ENCODE results near the gene CLEC2D. TPM values are rescaled to one million over a fixed set of nuclear protein-coding genes. Genes with fewer than 3 reads are reported as not detected.
A peak's percentile ranks its signal among the peaks of the same experiment; 100 is the strongest.

The CLEC2D gene
- total RNA-seq, 1 donor = 9.4 TPM

GRCh38 chr12:9740106-9740750, 70.7 kb downstream of the CLEC2D start:
- H2AFZ ChIP-seq (ENCODE audit: low read length) = no peak overlapping the region
- H3K27me3 ChIP-seq (ENCODE audit: insufficient read depth, low read length) = no peaks in the 10 kb centered on the region
- no peak overlapping the region for H3K27ac ChIP-seq (ENCODE audit: low read depth, low read length)
- no peaks in the 10 kb centered on the region for H3K9me3 ChIP-seq (ENCODE audit: low read depth, low read length)
- peak; percentile 44 for DNase-seq (ENCODE audit: insufficient read length, low spot score, missing footprints)
- no peaks in the 10 kb centered on the region for H3K36me3 ChIP-seq (ENCODE audit: insufficient read depth, low read length)
- no peaks in the 10 kb centered on the region for H3K79me2 ChIP-seq (ENCODE audit: insufficient read depth, low read length)
- no peaks in the 10 kb centered on the region for H4K20me1 ChIP-seq (ENCODE audit: insufficient read depth, low read length)
- TF ChIP-seq, protein P1, sequence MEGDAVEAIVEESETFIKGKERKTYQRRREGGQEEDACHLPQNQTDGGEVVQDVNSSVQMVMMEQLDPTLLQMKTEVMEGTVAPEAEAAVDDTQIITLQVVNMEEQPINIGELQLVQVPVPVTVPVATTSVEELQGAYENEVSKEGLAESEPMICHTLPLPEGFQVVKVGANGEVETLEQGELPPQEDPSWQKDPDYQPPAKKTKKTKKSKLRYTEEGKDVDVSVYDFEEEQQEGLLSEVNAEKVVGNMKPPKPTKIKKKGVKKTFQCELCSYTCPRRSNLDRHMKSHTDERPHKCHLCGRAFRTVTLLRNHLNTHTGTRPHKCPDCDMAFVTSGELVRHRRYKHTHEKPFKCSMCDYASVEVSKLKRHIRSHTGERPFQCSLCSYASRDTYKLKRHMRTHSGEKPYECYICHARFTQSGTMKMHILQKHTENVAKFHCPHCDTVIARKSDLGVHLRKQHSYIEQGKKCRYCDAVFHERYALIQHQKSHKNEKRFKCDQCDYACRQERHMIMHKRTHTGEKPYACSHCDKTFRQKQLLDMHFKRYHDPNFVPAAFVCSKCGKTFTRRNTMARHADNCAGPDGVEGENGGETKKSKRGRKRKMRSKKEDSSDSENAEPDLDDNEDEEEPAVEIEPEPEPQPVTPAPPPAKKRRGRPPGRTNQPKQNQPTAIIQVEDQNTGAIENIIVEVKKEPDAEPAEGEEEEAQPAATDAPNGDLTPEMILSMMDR (IDR thresholded peaks at IDR 0.05; ENCODE audit: extremely low read depth, low read depth, low read length) = no peak
- H3K4me3 ChIP-seq (ENCODE audit: insufficient read depth, low read length) = no peak overlapping the region
- H3K4me2 ChIP-seq (ENCODE audit: insufficient read depth, low read length) = no peak overlapping the region
- H3K4me1 ChIP-seq (ENCODE audit: insufficient read depth, low read length) = no peaks in the 10 kb centered on the region

DNA sequence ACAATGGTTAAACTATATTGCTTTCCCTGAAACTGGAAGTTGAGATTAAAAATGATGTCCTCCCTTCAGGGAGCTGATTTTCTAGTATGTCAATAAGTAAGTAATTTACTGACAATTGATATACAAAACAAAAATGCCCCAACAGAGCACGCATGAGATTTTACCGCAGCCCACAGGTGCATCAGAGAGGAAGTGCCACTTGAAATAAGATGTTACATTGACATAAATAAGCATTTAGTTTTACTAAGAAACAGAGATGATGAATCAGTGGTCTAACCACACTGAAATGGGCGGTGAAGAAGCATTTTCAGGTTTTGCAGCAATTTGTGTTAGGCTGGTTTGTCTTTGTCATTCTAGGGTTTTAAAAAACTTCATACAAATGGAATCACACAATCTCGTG, 72.2 kb downstream of the CLEC2D start:
- TF ChIP-seq, protein P1 (IDR thresholded peaks at IDR 0.05; ENCODE audit: extremely low read depth, low read depth, low read length) = no peak

DNA sequence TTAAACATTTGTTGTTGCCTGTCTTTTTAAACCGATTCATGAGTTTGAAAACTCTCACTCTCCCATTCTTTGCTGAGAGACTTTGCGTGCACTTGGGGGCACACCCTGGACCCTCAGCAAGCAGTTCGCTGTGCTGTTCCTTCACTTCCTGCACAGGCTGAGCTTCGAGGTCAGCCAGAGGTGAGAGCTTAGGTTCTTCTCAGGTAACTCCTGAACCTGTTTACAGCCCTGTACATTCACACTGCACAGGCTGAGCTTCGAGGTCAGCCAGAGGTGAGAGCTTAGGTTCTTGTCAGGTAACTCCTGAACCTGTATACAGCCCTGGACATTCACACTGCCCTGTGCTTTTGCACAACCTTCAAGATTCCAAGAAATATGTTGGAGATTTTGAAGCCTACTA, 73.1 kb downstream of the CLEC2D start:
- Histone ChIP-seq H3K4me3 (ENCODE audit: insufficient read depth, low read length) (no peak overlapping the region), H3K4me1 (ENCODE audit: insufficient read depth, low read length) (no peaks in the 10 kb centered on the region), H3K79me2 (ENCODE audit: insufficient read depth, low read length) (no peaks in the 10 kb centered on the region), H3K9me3 (ENCODE audit: low read depth, low read length) (no peaks in the 10 kb centered on the region), H3K27ac (ENCODE audit: low read depth, low read length) (no peak overlapping the region), H3K27me3 (ENCODE audit: insufficient read depth, low read length) (no peaks in the 10 kb centered on the region), H2AFZ (ENCODE audit: low read length) (peak overlapping the region; percentile 40), H4K20me1 (ENCODE audit: insufficient read depth, low read length) (no peaks in the 10 kb centered on the region), H3K36me3 (ENCODE audit: insufficient read depth, low read length) (no peaks in the 10 kb centered on the region), H3K4me2 (ENCODE audit: insufficient read depth, low read length) (no peak overlapping the region)
- no peak for DNase-seq (ENCODE audit: insufficient read length, low spot score, missing footprints)
- TF ChIP-seq, protein P1 (IDR thresholded peaks at IDR 0.05; ENCODE audit: extremely low read depth, low read depth, low read length) = no peak

More for the DNA sequence above, 72.2 kb downstream of the CLEC2D start:
- no peak overlapping the region for H3K4me3 ChIP-seq (ENCODE audit: insufficient read depth, low read length)
- H3K4me1 ChIP-seq (ENCODE audit: insufficient read depth, low read length) = no peaks in the 10 kb centered on the region
- H4K20me1 ChIP-seq (ENCODE audit: insufficient read depth, low read length) = no peaks in the 10 kb centered on the region
- H3K27me3 ChIP-seq (ENCODE audit: insufficient read depth, low read length) = no peaks in the 10 kb centered on the region
- H3K79me2 ChIP-seq (ENCODE audit: insufficient read depth, low read length) = no peaks in the 10 kb centered on the region
- no peak for DNase-seq (ENCODE audit: insufficient read length, low spot score, missing footprints)
- no peaks in the 10 kb centered on the region for H3K36me3 ChIP-seq (ENCODE audit: insufficient read depth, low read length)
- H2AFZ ChIP-seq (ENCODE audit: low read length) = no peak overlapping the region
- no peak overlapping the region for H3K4me2 ChIP-seq (ENCODE audit: insufficient read depth, low read length)
- H3K27ac ChIP-seq (ENCODE audit: low read depth, low read length) = no peak overlapping the region
- H3K9me3 ChIP-seq (ENCODE audit: low read depth, low read length) = no peaks in the 10 kb centered on the region

- no peaks in the 10 kb centered on the region for H3K79me2 ChIP-seq (ENCODE audit: insufficient read depth, low read length)
- H3K36me3 ChIP-seq (ENCODE audit: insufficient read depth, low read length) = no peaks in the 10 kb centered on the region
- H3K4me2 ChIP-seq (ENCODE audit: insufficient read depth, low read length) = no peak overlapping the region
- H3K9me3 ChIP-seq (ENCODE audit: low read depth, low read length) = no peaks in the 10 kb centered on the region
- no peak overlapping the region for H3K27ac ChIP-seq (ENCODE audit: low read depth, low read length)
- no peak overlapping the region for H2AFZ ChIP-seq (ENCODE audit: low read length)
- H3K4me1 ChIP-seq (ENCODE audit: insufficient read depth, low read length) = no peaks in the 10 kb centered on the region
- DNase-seq (ENCODE audit: insufficient read length, low spot score, missing footprints) = no peak
- TF ChIP-seq, protein P1 (IDR thresholded peaks at IDR 0.05; ENCODE audit: extremely low read depth, low read depth, low read length) = no peak
- no peaks in the 10 kb centered on the region for H4K20me1 ChIP-seq (ENCODE audit: insufficient read depth, low read length)
- H3K27me3 ChIP-seq (ENCODE audit: insufficient read depth, low read length) = no peaks in the 10 kb centered on the region
- H3K4me3 ChIP-seq (ENCODE audit: insufficient read depth, low read length) = no peak overlapping the region
Measured at GRCh38 chr12:9745199-9745598, 75.7 kb downstream of the CLEC2D start.

Small RNA genes within 50 kb of the gene (small RNA-seq; reads per million reads assigned to genes)
- gene AC010186.4 (not detected), gene RNU6-700P (not detected)

Other genes starting within 250 kb of the CLEC2D start
- not detected in 2 replicates for gene KLRB1, start 61.8 kb upstream of the CLEC2D start, total RNA-seq
- not detected in 2 replicates for gene CLECL1, start 63.4 kb downstream of the CLEC2D start, total RNA-seq
- not detected in 2 replicates for gene CD69, start 91.2 kb downstream of the CLEC2D start, total RNA-seq
- gene KLRF1, start 157.8 kb downstream of the CLEC2D start, total RNA-seq = not detected in 2 replicates
- gene CLEC2B, start 199.6 kb downstream of the CLEC2D start, total RNA-seq = 11.5 and 11.6 TPM in 2 replicates
- not detected in 2 replicates for gene KLRF2, start 211.8 kb downstream of the CLEC2D start, total RNA-seq